ENCODE measurements around the gene ROM1. TPM values are rescaled to one million over a fixed set of nuclear protein-coding genes. Genes with fewer than 3 reads are reported as not detected.
"Not testable (repeated sequence)": the region's sequence is repeated elsewhere in the genome, so short reads cannot be mapped to it uniquely, and the experiment has no call there.

ROM1 gene, protein sequence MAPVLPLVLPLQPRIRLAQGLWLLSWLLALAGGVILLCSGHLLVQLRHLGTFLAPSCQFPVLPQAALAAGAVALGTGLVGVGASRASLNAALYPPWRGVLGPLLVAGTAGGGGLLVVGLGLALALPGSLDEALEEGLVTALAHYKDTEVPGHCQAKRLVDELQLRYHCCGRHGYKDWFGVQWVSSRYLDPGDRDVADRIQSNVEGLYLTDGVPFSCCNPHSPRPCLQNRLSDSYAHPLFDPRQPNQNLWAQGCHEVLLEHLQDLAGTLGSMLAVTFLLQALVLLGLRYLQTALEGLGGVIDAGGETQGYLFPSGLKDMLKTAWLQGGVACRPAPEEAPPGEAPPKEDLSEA
- total RNA-seq: 1.7 TPM
- 7.6 TPM for polyA plus RNA-seq
- long read RNA-seq, donor 1: 0 reads
- long read RNA-seq, donor 2: 0 reads
- long read RNA-seq, donor 3: 0 reads
- long read RNA-seq, donor 4, partial matches to known transcripts: 20 of 20 reads
- long read RNA-seq, donor 4, other reads (novel, unspliced or antisense): 0 of 20 reads
- long read RNA-seq, donor 5: 0 reads
- long read RNA-seq, donor 6, partial matches to known transcripts: 22 of 40 reads
- long read RNA-seq, donor 6, other reads (novel, unspliced or antisense): 18 of 40 reads
- long read RNA-seq, donor 7: 0 reads
- long read RNA-seq, donor 8, partial matches to known transcripts: 0 of 1 reads
- long read RNA-seq, donor 8, other reads (novel, unspliced or antisense): 0 of 1 reads
- long read RNA-seq, donor 9, partial matches to known transcripts: 5 of 15 reads
- long read RNA-seq, donor 9, other reads (novel, unspliced or antisense): 10 of 15 reads
- long read RNA-seq, donor 10: 0 reads

- Histone ChIP-seq H3K9me3 (ENCODE audit: control insufficient read depth in 2 of 2, insufficient read depth in 1 of 2, low read length in 1 of 2) (no peaks in the 10 kb centered on the region), H3K4me3 (ENCODE audit: low read length in 2 of 2) (peak within 1 kb of the TSS; percentile 66 to 81), H3K4me1 (ENCODE audit: control insufficient read depth in 2 of 2, insufficient read depth in 2 of 2, low read length in 2 of 2) (peaks cover 0 to 17% of the 10 kb centered on the region in 2 donors), H3K27ac (ENCODE audit: low read depth in 1 of 2, low read length in 1 of 2) (peak within 1 kb of the TSS; percentile 83 to 95), H3K27me3 (ENCODE audit: control insufficient read depth in 2 of 2, insufficient read depth in 1 of 2, low read length in 1 of 2) (no peaks in the 10 kb centered on the region), H3K36me3 (ENCODE audit: control insufficient read depth in 2 of 2, insufficient read depth in 2 of 2, low read length in 1 of 2) (peaks cover 34 to 41% of the 10 kb centered on the region in 2 donors)
- peak in 6 of 9 donors; percentile 66 to 92 (median 80) for DNase-seq (ENCODE audit: low read depth in 6 of 9, low spot score in 9 of 9)
- 4% methylated on average over 90 of the region's 91 CpGs for WGBS
Measured at GRCh38 chr11:62612366-62613290, at the start of gene ROM1, which contains the start of gene EML3. TSS of gene ROM1 (plus strand) at chr11:62613257. CDS start at chr11:62613282, 25 bp downstream. TSS of gene EML3 (minus strand) at chr11:62612775. CDS start at chr11:62612457, 318 bp downstream.

GRCh38 chr11:62565100-62565802 is 47.8 kb upstream of the ROM1 start:
- DNase-seq (ENCODE audit: low read depth in 6 of 9, low spot score in 9 of 9): no peak

DNA sequence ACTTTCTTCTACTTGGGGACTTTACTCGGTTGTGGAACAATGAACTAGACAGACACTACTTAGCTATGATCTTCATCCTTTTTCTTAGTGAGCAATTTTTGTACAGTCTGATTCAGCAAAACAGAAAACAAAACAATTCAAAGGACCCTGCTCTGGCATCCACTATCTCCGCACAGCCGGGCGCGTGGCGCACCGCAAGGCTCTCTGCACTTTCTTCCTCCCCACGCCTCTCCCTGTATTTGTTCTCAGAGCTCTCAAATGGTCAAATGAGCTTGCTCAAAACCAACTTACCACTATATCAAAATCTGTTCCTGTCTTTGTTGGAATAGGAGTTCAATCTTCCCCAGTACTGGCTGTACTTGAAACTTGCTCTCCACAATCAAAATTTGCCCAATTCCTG is 46.8 kb upstream of the ROM1 start:
- Histone ChIP-seq H3K27me3 (ENCODE audit: control insufficient read depth in 2 of 2, insufficient read depth in 1 of 2, low read length in 1 of 2) (no peaks in the 10 kb centered on the region), H3K27ac (ENCODE audit: low read depth in 1 of 2, low read length in 1 of 2) (peak overlapping the region in 1 of 2 donors; percentile 13), H3K36me3 (ENCODE audit: control insufficient read depth in 2 of 2, insufficient read depth in 2 of 2, low read length in 1 of 2) (peaks cover 49 to 87% of the 10 kb centered on the region in 2 donors), H3K4me3 (ENCODE audit: low read length in 2 of 2) (no peak overlapping the region), H3K4me1 (ENCODE audit: control insufficient read depth in 2 of 2, insufficient read depth in 2 of 2, low read length in 2 of 2) (no peaks in the 10 kb centered on the region), H3K9me3 (ENCODE audit: control insufficient read depth in 2 of 2, insufficient read depth in 1 of 2, low read length in 1 of 2) (no peaks in the 10 kb centered on the region)
- 98% methylated on average over 8 of the region's 8 CpGs for WGBS
- DNase-seq (ENCODE audit: low read depth in 6 of 9, low spot score in 9 of 9): no peak

More at GRCh38 chr11:62565100-62565802, 47.8 kb upstream of the ROM1 start:
- Histone ChIP-seq H3K9me3 (ENCODE audit: control insufficient read depth in 2 of 2, insufficient read depth in 1 of 2, low read length in 1 of 2) (no peaks in the 10 kb centered on the region), H3K27ac (ENCODE audit: low read depth in 1 of 2, low read length in 1 of 2) (no peak overlapping the region), H3K36me3 (ENCODE audit: control insufficient read depth in 2 of 2, insufficient read depth in 2 of 2, low read length in 1 of 2) (peaks cover 48 to 84% of the 10 kb centered on the region in 2 donors), H3K4me3 (ENCODE audit: low read length in 2 of 2) (no peak overlapping the region), H3K4me1 (ENCODE audit: control insufficient read depth in 2 of 2, insufficient read depth in 2 of 2, low read length in 2 of 2) (no peaks in the 10 kb centered on the region), H3K27me3 (ENCODE audit: control insufficient read depth in 2 of 2, insufficient read depth in 1 of 2, low read length in 1 of 2) (no peaks in the 10 kb centered on the region)
- whole genome bisulfite sequencing: 96% methylated on average over 5 of the region's 5 CpGs

GRCh38 chr11:62567018-62567633 is 45.9 kb upstream of the ROM1 start:
- no peaks in the 10 kb centered on the region for H3K4me1 ChIP-seq (ENCODE audit: control insufficient read depth in 2 of 2, insufficient read depth in 2 of 2, low read length in 2 of 2)
- H3K36me3 ChIP-seq (ENCODE audit: control insufficient read depth in 2 of 2, insufficient read depth in 2 of 2, low read length in 1 of 2): peaks cover 54 to 87% of the 10 kb centered on the region in 2 donors

GRCh38 chr11:62569611-62570010 is 43.4 kb upstream of the ROM1 start:
- H3K4me1 ChIP-seq (ENCODE audit: control insufficient read depth in 2 of 2, insufficient read depth in 2 of 2, low read length in 2 of 2): peaks cover 6 to 11% of the 10 kb centered on the region in 2 donors

More at GRCh38 chr11:62567018-62567633, 45.9 kb upstream of the ROM1 start:
- no peaks in the 10 kb centered on the region for H3K27me3 ChIP-seq (ENCODE audit: control insufficient read depth in 2 of 2, insufficient read depth in 1 of 2, low read length in 1 of 2)
- H3K9me3 ChIP-seq (ENCODE audit: control insufficient read depth in 2 of 2, insufficient read depth in 1 of 2, low read length in 1 of 2): no peaks in the 10 kb centered on the region
- no peak overlapping the region for H3K27ac ChIP-seq (ENCODE audit: low read depth in 1 of 2, low read length in 1 of 2)
- no peak overlapping the region for H3K4me3 ChIP-seq (ENCODE audit: low read length in 2 of 2)
- no peak for DNase-seq (ENCODE audit: low read depth in 6 of 9, low spot score in 9 of 9)
- 90% methylated on average over 8 of the region's 8 CpGs for WGBS

DNA sequence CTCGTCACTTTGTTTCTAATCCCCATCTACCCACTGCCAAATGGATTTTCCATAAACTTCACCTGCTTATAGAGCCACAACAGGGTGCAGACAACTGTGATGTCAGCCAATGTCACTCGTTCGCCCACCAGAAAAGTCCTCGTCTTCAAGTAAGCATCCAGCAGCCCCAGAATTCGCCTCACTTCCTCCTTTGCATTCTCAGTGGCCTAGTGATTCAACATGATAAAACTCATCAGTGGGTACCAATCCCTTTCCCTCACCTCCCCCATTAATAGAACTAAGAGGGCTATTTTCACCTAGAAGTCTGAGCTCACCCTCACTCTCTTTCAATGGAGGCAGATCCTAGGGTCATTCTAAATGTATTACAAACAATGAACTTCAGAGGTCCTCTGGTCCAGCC is 42.2 kb upstream of the ROM1 start:
- not testable (repeated sequence) for H3K27me3 ChIP-seq (ENCODE audit: control insufficient read depth in 2 of 2, insufficient read depth in 1 of 2, low read length in 1 of 2); H3K27ac ChIP-seq (ENCODE audit: low read depth in 1 of 2, low read length in 1 of 2); DNase-seq (ENCODE audit: low read depth in 6 of 9, low spot score in 9 of 9); H3K4me3 ChIP-seq (ENCODE audit: low read length in 2 of 2); H3K9me3 ChIP-seq (ENCODE audit: control insufficient read depth in 2 of 2, insufficient read depth in 1 of 2, low read length in 1 of 2)
- whole genome bisulfite sequencing: 96% methylated on average over 5 of the region's 5 CpGs
- Histone ChIP-seq H3K4me1 (ENCODE audit: control insufficient read depth in 2 of 2, insufficient read depth in 2 of 2, low read length in 2 of 2) (peaks cover 12 to 22% of the 10 kb centered on the region in 2 donors), H3K36me3 (ENCODE audit: control insufficient read depth in 2 of 2, insufficient read depth in 2 of 2, low read length in 1 of 2) (peaks cover 45 to 70% of the 10 kb centered on the region in 2 donors)

More at GRCh38 chr11:62569611-62570010, 43.4 kb upstream of the ROM1 start:
- DNase-seq (ENCODE audit: low read depth in 6 of 9, low spot score in 9 of 9): no peak
- no peaks in the 10 kb centered on the region for H3K27me3 ChIP-seq (ENCODE audit: control insufficient read depth in 2 of 2, insufficient read depth in 1 of 2, low read length in 1 of 2)
- H3K9me3 ChIP-seq (ENCODE audit: control insufficient read depth in 2 of 2, insufficient read depth in 1 of 2, low read length in 1 of 2): no peaks in the 10 kb centered on the region
- WGBS: 95% methylated on average over 1 of the region's 1 CpG
- H3K36me3 ChIP-seq (ENCODE audit: control insufficient read depth in 2 of 2, insufficient read depth in 2 of 2, low read length in 1 of 2): peaks cover 43 to 74% of the 10 kb centered on the region in 2 donors
- no peak overlapping the region for H3K27ac ChIP-seq (ENCODE audit: low read depth in 1 of 2, low read length in 1 of 2)
- no peak overlapping the region for H3K4me3 ChIP-seq (ENCODE audit: low read length in 2 of 2)

GRCh38 chr11:62571493-62571892 is 41.6 kb upstream of the ROM1 start:
- Histone ChIP-seq H3K36me3 (ENCODE audit: control insufficient read depth in 2 of 2, insufficient read depth in 2 of 2, low read length in 1 of 2) (peaks cover 45 to 70% of the 10 kb centered on the region in 2 donors), H3K4me1 (ENCODE audit: control insufficient read depth in 2 of 2, insufficient read depth in 2 of 2, low read length in 2 of 2) (peaks cover 12 to 22% of the 10 kb centered on the region in 2 donors)
- not testable (repeated sequence) for H3K27ac ChIP-seq (ENCODE audit: low read depth in 1 of 2, low read length in 1 of 2); DNase-seq (ENCODE audit: low read depth in 6 of 9, low spot score in 9 of 9); H3K9me3 ChIP-seq (ENCODE audit: control insufficient read depth in 2 of 2, insufficient read depth in 1 of 2, low read length in 1 of 2); H3K4me3 ChIP-seq (ENCODE audit: low read length in 2 of 2); H3K27me3 ChIP-seq (ENCODE audit: control insufficient read depth in 2 of 2, insufficient read depth in 1 of 2, low read length in 1 of 2)
- WGBS: 99% methylated on average over 5 of the region's 5 CpGs

Data from thymus (tissue), 14 donors.